HEK293 (cell line): ENCODE results near the gene LIMCH1.

Source experiments
- CTCF ChIA-PET: fragments of 350-600 bp; formaldehyde crosslinking; extraction: SDS; loops from one replicate; lab custom pipeline; 2021; ENCODE audit warnings: antibody characterized with exemption; lab: Yijun Ruan, JAX
- POLR2A ChIA-PET: fragments of 300-600 bp; formaldehyde crosslinking; extraction: SDS; loops from one replicate; lab custom pipeline; 2020; ENCODE audit warnings: antibody characterized with exemption, inconsistent platforms; lab: Yijun Ruan, JAX
- H3K27ac ChIP-seq: fragments of 200-500 bp; sonication (Bioruptor generic); 2 replicates; pipeline ENCODE4 v1.5.1; 2014; ENCODE audit warnings: low read depth, low read length, control low read depth, inconsistent platforms; ENCODE audit errors: extremely low read depth
- H3K36me3 ChIP-seq, 2 experiments: fragments of 200-500 bp in 1 of 2; sonication (Bioruptor generic) in 1 of 2; 1 replicate in 1 of 2; 2 replicates in 1 of 2; pipeline ENCODE4 v1.5.1; 2014 to 2017; ENCODE audit warnings: inconsistent platforms in 2 of 2, low read length in 2 of 2; ENCODE audit not compliant: control insufficient read depth in 2 of 2, insufficient read depth in 1 of 2
- H3K4me1 ChIP-seq: fragments of 200-500 bp; sonication (Bioruptor generic); 2 replicates; pipeline ENCODE4 v1.5.1; 2014; ENCODE audit warnings: mild to moderate bottlenecking, low read length, inconsistent platforms; ENCODE audit not compliant: control insufficient read depth, insufficient read depth
- H3K4me3 ChIP-seq: 2 replicates; pipeline ENCODE4 v1.5.1; 2011; ENCODE audit warnings: low read depth, mild to moderate bottlenecking, control low read depth, low read length, moderate library complexity
- H3K9me3 ChIP-seq: fragments of 200-500 bp; sonication (Bioruptor generic); 2 replicates; pipeline ENCODE4 v1.5.1; 2014; ENCODE audit warnings: low read depth, low read length, inconsistent platforms; ENCODE audit not compliant: control insufficient read depth, insufficient read depth
- IKZF3 ChIP-seq: fragments of 450-650 bp; IDR thresholded peaks from 2 replicates; pipeline ENCODE4 v1.5.0; 2018; ENCODE audit warnings: missing biosample characterization, mild to moderate bottlenecking, missing genetic modification characterization, moderate library complexity
- KLF16 ChIP-seq: fragments of 450-650 bp; formaldehyde crosslinking; IDR thresholded peaks from 2 replicates; pipeline ENCODE4 v1.5.1; 2017; ENCODE audit warnings: missing biosample characterization, missing genetic modification characterization
- KLF7 ChIP-seq: fragments of 450-650 bp; formaldehyde crosslinking; IDR thresholded peaks from 2 replicates; pipeline ENCODE4 v1.5.1; 2016; ENCODE audit warnings: missing biosample characterization, missing genetic modification characterization, borderline replicate concordance
- MEIS1 ChIP-seq: sonication (generic); formaldehyde crosslinking; IDR thresholded peaks from 2 replicates; pipeline ENCODE4 v1.8.1; 2022; ENCODE audit warnings: missing genetic modification reagents, mild to moderate bottlenecking, borderline replicate concordance
- OSR2 ChIP-seq: fragments of 450-650 bp; formaldehyde crosslinking; IDR thresholded peaks from 2 replicates; pipeline ENCODE4 v1.5.1; 2016; ENCODE audit warnings: missing biosample characterization, missing genetic modification characterization
- SCRT2 ChIP-seq: fragments of 450-650 bp; formaldehyde crosslinking; IDR thresholded peaks from 2 replicates; pipeline ENCODE4 v1.5.1; 2016; ENCODE audit warnings: missing biosample characterization, missing genetic modification characterization
- SP7 ChIP-seq: fragments of 450-650 bp; formaldehyde crosslinking; IDR thresholded peaks from 2 replicates; pipeline ENCODE4 v1.5.1; 2016; ENCODE audit warnings: missing biosample characterization, missing genetic modification characterization
- TCF7L2 ChIP-seq: IDR thresholded peaks from 2 replicates; pipeline ENCODE4 v1.6.1; 2011; ENCODE audit warnings: low read depth, mild to moderate bottlenecking, inconsistent platforms, low read length, moderate library complexity, borderline replicate concordance
- ZEB2 ChIP-seq: fragments of 450-650 bp; formaldehyde crosslinking; IDR thresholded peaks from 2 replicates; pipeline ENCODE4 v1.5.1; 2016; ENCODE audit warnings: missing biosample characterization, missing genetic modification characterization
- ZFHX2 ChIP-seq: fragments of 450-650 bp; formaldehyde crosslinking; conservative IDR thresholded peaks from 2 replicates; pipeline ENCODE4 v1.5.1; 2016; ENCODE audit warnings: missing biosample characterization, missing genetic modification characterization
- ZNF121 ChIP-seq: fragments of 450-650 bp; formaldehyde crosslinking; IDR thresholded peaks from 2 replicates; pipeline ENCODE4 v1.5.1; 2016; ENCODE audit warnings: missing biosample characterization, missing genetic modification characterization
- ZNF174 ChIP-seq: fragments of 450-650 bp; formaldehyde crosslinking; IDR thresholded peaks from 2 replicates; pipeline ENCODE4 v1.5.0; 2017; ENCODE audit warnings: missing biosample characterization, mild to moderate bottlenecking, missing genetic modification characterization
- ZNF221 ChIP-seq: fragments of 450-650 bp; formaldehyde crosslinking; IDR thresholded peaks from 2 replicates; pipeline ENCODE4 v1.5.1; 2017; ENCODE audit warnings: missing biosample characterization, missing genetic modification characterization, borderline replicate concordance
- ZNF223 ChIP-seq: fragments of 450-650 bp; formaldehyde crosslinking; IDR thresholded peaks from 2 replicates; pipeline ENCODE4 v1.5.1; 2016; ENCODE audit warnings: missing biosample characterization, missing genetic modification characterization
- ZNF350 ChIP-seq: fragments of 450-650 bp; formaldehyde crosslinking; IDR thresholded peaks from 2 replicates; pipeline ENCODE4 v1.5.0; 2017; ENCODE audit warnings: missing biosample characterization, mild to moderate bottlenecking, missing genetic modification characterization
- ZNF366 ChIP-seq: fragments of 450-650 bp; formaldehyde crosslinking; conservative IDR thresholded peaks from 2 replicates; pipeline ENCODE4 v1.5.1; 2016; ENCODE audit warnings: missing biosample characterization, missing genetic modification characterization
- ZNF423 ChIP-seq: fragments of 450-650 bp; formaldehyde crosslinking; IDR thresholded peaks from 2 replicates; pipeline ENCODE4 v1.5.1; 2016; ENCODE audit warnings: missing biosample characterization, missing genetic modification characterization
- ZNF48 ChIP-seq: fragments of 450-650 bp; formaldehyde crosslinking; IDR thresholded peaks from 2 replicates; pipeline ENCODE4 v1.5.1; 2016; ENCODE audit warnings: missing biosample characterization, missing genetic modification characterization
- ZNF514 ChIP-seq: fragments of 450-650 bp; formaldehyde crosslinking; IDR thresholded peaks from 2 replicates; pipeline ENCODE4 v1.5.1; 2016; ENCODE audit warnings: missing biosample characterization, missing genetic modification characterization
- ZNF571 ChIP-seq: fragments of 450-650 bp; formaldehyde crosslinking; IDR thresholded peaks from 2 replicates; pipeline ENCODE4 v1.5.0; 2017; ENCODE audit warnings: missing biosample characterization, missing genetic modification characterization
- ZNF596 ChIP-seq: fragments of 450-650 bp; IDR thresholded peaks from 2 replicates; pipeline ENCODE4 v1.5.0; 2018; ENCODE audit warnings: missing biosample characterization, mild to moderate bottlenecking, missing genetic modification characterization, moderate library complexity
- ZNF600 ChIP-seq: fragments of 450-650 bp; formaldehyde crosslinking; IDR thresholded peaks from 2 replicates; pipeline ENCODE4 v1.5.1; 2016; ENCODE audit warnings: missing biosample characterization, missing genetic modification characterization
- ZNF660 ChIP-seq: fragments of 450-650 bp; IDR thresholded peaks from 2 replicates; pipeline ENCODE4 v1.5.1; 2018; ENCODE audit warnings: missing biosample characterization, mild to moderate bottlenecking, missing genetic modification characterization
- ZNF677 ChIP-seq: fragments of 450-650 bp; IDR thresholded peaks from 2 replicates; pipeline ENCODE4 v1.5.0; 2018; ENCODE audit warnings: missing biosample characterization, mild to moderate bottlenecking, missing genetic modification characterization, moderate library complexity
- ZNF701 ChIP-seq: fragments of 450-650 bp; formaldehyde crosslinking; IDR thresholded peaks from 2 replicates; pipeline ENCODE4 v1.5.1; 2016; ENCODE audit warnings: missing biosample characterization, missing genetic modification characterization
- ZNF76 ChIP-seq: fragments of 450-650 bp; formaldehyde crosslinking; IDR thresholded peaks from 2 replicates; pipeline ENCODE4; 2016; ENCODE audit warnings: low read depth, missing biosample characterization, missing genetic modification characterization, borderline replicate concordance
- ZNF777 ChIP-seq: fragments of 450-650 bp; formaldehyde crosslinking; IDR thresholded peaks from 2 replicates; pipeline ENCODE4 v1.5.1; 2017; ENCODE audit warnings: missing biosample characterization, missing genetic modification characterization, borderline replicate concordance
- ZNF785 ChIP-seq: fragments of 450-650 bp; formaldehyde crosslinking; IDR thresholded peaks from 2 replicates; pipeline ENCODE4 v1.5.1; 2016; ENCODE audit warnings: missing biosample characterization, missing genetic modification characterization
- TF ChIP-seq, protein P1 (sequence below): fragments of 450-650 bp; formaldehyde crosslinking; IDR thresholded peaks from 2 replicates; pipeline ENCODE4 v1.5.1; 2016; ENCODE audit warnings: missing biosample characterization, missing genetic modification characterization
- TF ChIP-seq, protein P2 (sequence below): fragments of 450-650 bp; formaldehyde crosslinking; IDR thresholded peaks from 2 replicates; pipeline ENCODE4 v1.5.1; 2016; ENCODE audit warnings: missing biosample characterization, missing genetic modification characterization

LIMCH1 gene

DNA sequence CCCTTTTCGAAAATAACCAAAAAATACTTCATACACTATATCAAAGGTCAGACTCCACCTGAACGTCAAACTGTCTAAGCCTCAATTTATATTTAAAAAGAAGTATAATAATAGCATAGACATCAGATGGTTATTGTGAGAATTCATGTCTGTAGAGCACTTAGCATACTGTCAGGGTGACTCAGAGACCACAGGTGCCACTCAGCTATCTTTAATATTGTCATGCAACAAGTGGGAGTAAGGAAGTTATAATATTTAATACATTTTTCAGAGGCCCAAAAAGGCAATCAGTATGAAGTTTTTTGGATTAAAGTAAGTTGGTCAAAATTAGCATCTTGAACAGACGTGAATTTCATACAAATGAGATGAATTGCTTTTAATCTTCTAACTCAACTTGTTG, 117.2 kb downstream of the LIMCH1 start:
- Histone ChIP-seq H3K27ac (no peak overlapping the region), H3K36me3 (no peaks in the 10 kb centered on the region), H3K9me3 (no peaks in the 10 kb centered on the region), H3K4me3 (no peak overlapping the region), H3K4me1 (no peaks in the 10 kb centered on the region)
- no peak for TF ChIP-seq KLF16 (tag by site-specific recombination)
- TF ChIP-seq ZNF660: no peak
- TF ChIP-seq SCRT2: peak; percentile 58; the same call in 1 of the 2 replicates
- no peak for TF ChIP-seq TCF7L2
- no peak for TF ChIP-seq ZNF223 (tag by site-specific recombination)
- TF ChIP-seq ZNF221: no peak
- ChIA-PET POLR2A (no interaction called here), CTCF (interaction anchor here (0.6 to 0.7 kb wide), 3 partner anchors 177 to 365 kb away, joined by 3 read pairs; no protein-coding TSS in a partner anchor)

DNA sequence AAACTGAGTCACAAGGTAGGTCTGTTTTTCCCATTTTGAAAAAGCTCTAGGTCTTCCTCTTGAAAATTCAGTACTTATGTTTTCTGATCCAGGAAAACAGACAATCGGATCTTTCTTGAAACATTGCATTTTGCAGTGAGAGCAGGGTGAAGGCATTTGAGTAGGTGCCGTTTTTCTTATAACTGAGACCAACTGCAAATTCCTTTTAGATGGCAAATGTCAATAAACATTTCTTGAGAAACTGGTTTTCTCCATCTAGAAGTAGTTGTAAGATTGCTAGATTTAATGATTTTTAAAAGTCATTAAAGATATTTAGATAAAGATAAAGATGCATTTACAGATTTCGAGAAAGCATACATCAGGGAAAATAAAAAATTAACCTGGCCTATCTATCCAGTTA, 118.1 kb downstream of the LIMCH1 start:
- TF ChIP-seq ZNF121 (tag by site-specific recombination): no peak
- no peak for TF ChIP-seq ZNF785
- TF ChIP-seq ZFHX2 (tag by site-specific recombination): no peak
- no peak for TF ChIP-seq ZNF777 (tag by site-specific recombination)
- TF ChIP-seq, protein P1, sequence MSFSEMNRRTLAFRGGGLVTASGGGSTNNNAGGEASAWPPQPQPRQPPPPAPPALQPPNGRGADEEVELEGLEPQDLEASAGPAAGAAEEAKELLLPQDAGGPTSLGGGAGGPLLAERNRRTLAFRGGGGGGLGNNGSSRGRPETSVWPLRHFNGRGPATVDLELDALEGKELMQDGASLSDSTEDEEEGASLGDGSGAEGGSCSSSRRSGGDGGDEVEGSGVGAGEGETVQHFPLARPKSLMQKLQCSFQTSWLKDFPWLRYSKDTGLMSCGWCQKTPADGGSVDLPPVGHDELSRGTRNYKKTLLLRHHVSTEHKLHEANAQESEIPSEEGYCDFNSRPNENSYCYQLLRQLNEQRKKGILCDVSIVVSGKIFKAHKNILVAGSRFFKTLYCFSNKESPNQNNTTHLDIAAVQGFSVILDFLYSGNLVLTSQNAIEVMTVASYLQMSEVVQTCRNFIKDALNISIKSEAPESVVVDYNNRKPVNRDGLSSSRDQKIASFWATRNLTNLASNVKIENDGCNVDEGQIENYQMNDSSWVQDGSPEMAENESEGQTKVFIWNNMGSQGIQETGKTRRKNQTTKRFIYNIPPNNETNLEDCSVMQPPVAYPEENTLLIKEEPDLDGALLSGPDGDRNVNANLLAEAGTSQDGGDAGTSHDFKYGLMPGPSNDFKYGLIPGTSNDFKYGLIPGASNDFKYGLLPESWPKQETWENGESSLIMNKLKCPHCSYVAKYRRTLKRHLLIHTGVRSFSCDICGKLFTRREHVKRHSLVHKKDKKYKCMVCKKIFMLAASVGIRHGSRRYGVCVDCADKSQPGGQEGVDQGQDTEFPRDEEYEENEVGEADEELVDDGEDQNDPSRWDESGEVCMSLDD (tag by site-specific recombination): no peak
- TF ChIP-seq ZNF514: no peak
- TF ChIP-seq ZNF677: no peak
- TF ChIP-seq ZEB2 (tag by site-specific recombination): no peak
- TF ChIP-seq ZNF701 (tag by site-specific recombination): no peak
- no peak for TF ChIP-seq OSR2
- no peak for TF ChIP-seq ZNF571
- TF ChIP-seq, all 188 proteins: peak for 0
- POLR2A ChIA-PET: no interaction called here
- H3K36me3 ChIP-seq: no peaks in the 10 kb centered on the region
- H3K4me1 ChIP-seq: no peaks in the 10 kb centered on the region
- no peaks in the 10 kb centered on the region for H3K9me3 ChIP-seq
- no peak overlapping the region for H3K4me3 ChIP-seq
- H3K27ac ChIP-seq: no peak overlapping the region
- CTCF ChIA-PET: interaction anchor here (0.7 kb wide), 1 partner anchor 365 kb away, joined by 3 read pairs; no protein-coding TSS in a partner anchor

DNA sequence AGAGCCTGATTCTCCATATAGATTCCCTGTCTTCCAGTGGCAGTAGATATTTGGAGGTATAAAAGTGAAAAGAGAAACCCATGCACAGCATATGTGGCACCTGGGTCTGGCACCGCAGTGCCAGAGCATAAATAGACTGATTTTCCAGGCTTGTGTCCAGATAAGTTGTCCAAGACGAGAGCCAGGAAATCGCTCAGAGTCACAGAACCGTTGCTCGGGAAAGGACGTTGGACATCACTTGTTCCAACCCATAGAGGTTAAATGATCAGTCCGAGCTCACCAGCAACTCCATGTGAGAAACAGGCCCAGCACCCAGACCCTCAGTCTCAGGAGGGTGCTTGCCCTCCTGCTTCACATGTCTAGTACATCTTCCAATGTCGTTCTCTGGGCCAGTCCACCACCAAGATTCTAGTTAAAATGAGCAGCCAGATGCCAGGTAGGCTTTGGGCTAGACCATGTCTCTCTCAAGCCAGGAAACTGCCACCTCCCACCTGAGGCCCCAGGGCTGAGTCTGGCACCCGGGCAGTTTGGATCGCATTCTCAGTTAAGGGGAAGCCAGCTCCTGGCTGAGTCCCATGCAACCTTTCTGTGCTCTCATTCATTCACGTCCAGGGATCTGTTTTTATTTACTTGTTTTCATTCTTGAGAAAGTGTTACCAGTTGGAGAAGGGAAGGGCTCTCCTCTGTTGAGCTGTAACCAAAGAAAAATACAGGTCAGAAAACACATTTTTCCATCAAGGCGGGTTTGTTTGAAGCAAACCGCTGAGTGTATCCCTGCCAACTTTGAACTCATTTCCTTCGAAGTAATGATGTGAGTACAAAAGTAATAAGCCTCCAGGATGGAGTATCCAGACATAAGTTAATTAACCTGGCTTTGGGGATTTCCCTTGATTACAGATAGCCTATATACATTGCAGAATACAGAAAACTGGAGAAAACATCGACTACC, 118.9 kb downstream of the LIMCH1 start:
- ChIA-PET POLR2A (no interaction called here), CTCF (interaction anchor here (0.6 to 1.2 kb wide), 2 partner anchors 23 to 75 kb away, joined by 3 to 6 read pairs; no protein-coding TSS in a partner anchor)
- H3K9me3 ChIP-seq: no peaks in the 10 kb centered on the region
- H3K4me3 ChIP-seq: no peak overlapping the region
- H3K4me1 ChIP-seq: no peaks in the 10 kb centered on the region
- H3K36me3 ChIP-seq: no peaks in the 10 kb centered on the region
- H3K27ac ChIP-seq: no peak overlapping the region
- no peak for TF ChIP-seq KLF7 (tag by site-specific recombination)
- no peak for TF ChIP-seq ZNF48 (tag by site-specific recombination)
- TF ChIP-seq ZNF366 (tag by site-specific recombination): no peak
- TF ChIP-seq, protein P2, sequence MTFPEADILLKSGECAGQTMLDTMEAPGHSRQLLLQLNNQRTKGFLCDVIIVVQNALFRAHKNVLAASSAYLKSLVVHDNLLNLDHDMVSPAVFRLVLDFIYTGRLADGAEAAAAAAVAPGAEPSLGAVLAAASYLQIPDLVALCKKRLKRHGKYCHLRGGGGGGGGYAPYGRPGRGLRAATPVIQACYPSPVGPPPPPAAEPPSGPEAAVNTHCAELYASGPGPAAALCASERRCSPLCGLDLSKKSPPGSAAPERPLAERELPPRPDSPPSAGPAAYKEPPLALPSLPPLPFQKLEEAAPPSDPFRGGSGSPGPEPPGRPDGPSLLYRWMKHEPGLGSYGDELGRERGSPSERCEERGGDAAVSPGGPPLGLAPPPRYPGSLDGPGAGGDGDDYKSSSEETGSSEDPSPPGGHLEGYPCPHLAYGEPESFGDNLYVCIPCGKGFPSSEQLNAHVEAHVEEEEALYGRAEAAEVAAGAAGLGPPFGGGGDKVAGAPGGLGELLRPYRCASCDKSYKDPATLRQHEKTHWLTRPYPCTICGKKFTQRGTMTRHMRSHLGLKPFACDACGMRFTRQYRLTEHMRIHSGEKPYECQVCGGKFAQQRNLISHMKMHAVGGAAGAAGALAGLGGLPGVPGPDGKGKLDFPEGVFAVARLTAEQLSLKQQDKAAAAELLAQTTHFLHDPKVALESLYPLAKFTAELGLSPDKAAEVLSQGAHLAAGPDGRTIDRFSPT (tag by site-specific recombination): no peak
- TF ChIP-seq IKZF3: no peak
- no peak for TF ChIP-seq ZNF423 (tag by site-specific recombination)
- TF ChIP-seq KLF16 (tag by site-specific recombination): no peak
- no peak for TF ChIP-seq ZNF600 (tag by site-specific recombination)
- no peak for TF ChIP-seq ZNF174 (tag by site-specific recombination)
- no peak for TF ChIP-seq ZNF596 (tag by site-specific recombination)
- TF ChIP-seq MEIS1 (CRISPR knock-in tag): no peak
- TF ChIP-seq ZNF350: no peak
- TF ChIP-seq SP7: no peak
- TF ChIP-seq ZNF76 (tag by site-specific recombination): no peak
